Suprapubic skin (tissue), 4 donors: Measurements from ENCODE around the gene PAX6.

ENCODE experiments used
- CTCF ChIP-seq, 2 donors: fragments of 200-600 bp in 1 of 2; fragments of 450-650 bp in 1 of 2; sonication (generic) in 1 of 2; IDR thresholded peaks; one replicate each; pipeline ENCODE4 v1.5.1; 2016 to 2019; ENCODE audit warnings: antibody characterized with exemption in 2 of 2, mild to moderate bottlenecking in 1 of 2, moderate library complexity in 1 of 2
- POLR2A ChIP-seq, 2 donors: fragments of 450-650 bp; IDR thresholded peaks; one replicate each; pipeline ENCODE4 v1.6.1; 2017; ENCODE audit warnings: antibody characterized with exemption in 2 of 2, mild to moderate bottlenecking in 2 of 2, moderate library complexity in 2 of 2
- POLR2AphosphoS5 ChIP-seq, 3 donors: sonication (generic); formaldehyde crosslinking; IDR thresholded peaks; one replicate each; pipeline ENCODE4 v1.6.1; 2017; ENCODE audit warnings: antibody characterized with exemption in 3 of 3

DNA sequence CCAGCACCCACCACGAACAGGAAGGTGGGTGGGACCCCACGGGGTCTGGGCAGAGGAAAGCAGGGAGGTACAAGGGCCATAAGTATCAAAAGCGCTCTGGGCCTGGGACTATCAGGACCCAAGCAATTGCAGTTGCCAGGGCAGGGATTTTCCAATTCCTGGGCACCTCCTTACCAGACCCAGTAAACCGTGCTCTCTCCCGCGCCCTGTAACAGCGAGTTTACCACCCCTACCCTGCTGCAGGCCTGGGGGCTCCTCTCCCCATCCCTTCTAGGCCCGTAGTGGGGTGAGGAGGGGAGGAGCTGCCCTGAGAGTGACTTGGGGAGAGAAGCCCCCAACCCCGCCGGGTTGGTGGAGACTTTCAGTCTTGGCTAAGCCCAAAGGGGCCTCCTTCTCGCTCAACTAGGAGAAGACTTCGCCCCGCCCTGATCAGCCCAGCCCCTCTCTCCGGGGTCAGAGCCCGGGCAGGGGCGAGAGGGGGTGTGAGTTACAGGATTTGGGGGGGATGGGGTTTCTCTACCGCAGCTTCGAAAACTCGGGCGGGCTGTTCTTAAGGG, 5.4 kb downstream of the PAX6 start:
- TF ChIP-seq CTCF (IDR thresholded peaks at IDR 0.05): no peak
- no peak for TF ChIP-seq POLR2AphosphoS5 (IDR thresholded peaks at IDR 0.05)
- TF ChIP-seq POLR2A (IDR thresholded peaks at IDR 0.05): no peak
